DOHH2 (cell line): ENCODE data around the gene CASR.

Source experiments
- H3F3A ChIP-seq: fragments of 200-600 bp; sonication (generic), shearing (Covaris generic); 2 replicates; pipeline ENCODE4 v1.6.0; 2016; ENCODE audit warnings: antibody characterized with exemption, mild to moderate bottlenecking; ENCODE audit not compliant: control insufficient read depth, insufficient read depth
- H3K27ac ChIP-seq: fragments of 200-600 bp; sonication (generic); 2 replicates; pipeline ENCODE4 v1.5.1; 2014; ENCODE audit warnings: low read depth, mild to moderate bottlenecking, low read length, moderate library complexity
- H3K27me3 ChIP-seq: fragments of 200-600 bp; sonication (generic); 2 replicates; pipeline ENCODE4 v1.6.1; 2014; ENCODE audit warnings: mild to moderate bottlenecking, low read length, mixed read lengths; ENCODE audit not compliant: control insufficient read depth
- H3K36me3 ChIP-seq: fragments of 200-600 bp; sonication (generic); 2 replicates; pipeline ENCODE4 v1.6.1; 2014; ENCODE audit warnings: mild to moderate bottlenecking, low read length, moderate library complexity, mixed read lengths; ENCODE audit not compliant: control insufficient read depth
- H3K4me1 ChIP-seq: fragments of 200-600 bp; sonication (generic); 2 replicates; pipeline ENCODE4 v1.6.1; 2014; ENCODE audit warnings: mild to moderate bottlenecking, low read length, mixed read lengths; ENCODE audit not compliant: control insufficient read depth
- H3K4me2 ChIP-seq: fragments of 200-600 bp; sonication (generic); 2 replicates; pipeline ENCODE4 v1.6.0; 2014; ENCODE audit warnings: mild to moderate bottlenecking, low read length, moderate library complexity
- H3K4me3 ChIP-seq: fragments of 200-600 bp; sonication (generic); 2 replicates; pipeline ENCODE4 v1.5.1; 2014; ENCODE audit warnings: mild to moderate bottlenecking, low read length, mixed read lengths
- H3K79me2 ChIP-seq: fragments of 200-600 bp; sonication (generic); 2 replicates; pipeline ENCODE4 v1.6.1; 2014; ENCODE audit warnings: mild to moderate bottlenecking, low read length, mixed read lengths; ENCODE audit not compliant: control insufficient read depth
- H3K9me2 ChIP-seq: fragments of 200-600 bp; sonication (generic); replicated peaks from 2 replicates; pipeline ENCODE4 v1.6.1; 2014; ENCODE audit warnings: mild to moderate bottlenecking, low read length, mixed read lengths; ENCODE audit not compliant: control insufficient read depth
- H3K9me3 ChIP-seq: fragments of 200-600 bp; sonication (generic); 2 replicates; pipeline ENCODE4 v1.6.1; 2014; ENCODE audit warnings: antibody characterized with exemption, low read length, mixed read lengths; ENCODE audit not compliant: control insufficient read depth, insufficient read depth
- H4K20me1 ChIP-seq: fragments of 200-600 bp; sonication (generic); 2 replicates; pipeline ENCODE4 v1.6.0; 2014; ENCODE audit warnings: low read depth, mild to moderate bottlenecking, antibody characterized with exemption, low read length, moderate library complexity; ENCODE audit not compliant: control insufficient read depth, insufficient read depth
- CTCF ChIP-seq: fragments of 200-600 bp; sonication (generic); IDR thresholded peaks from one replicate; pipeline ENCODE4 v1.5.1; 2014; ENCODE audit warnings: antibody characterized with exemption, mild to moderate bottlenecking, low read depth, low read length; ENCODE audit not compliant: poor library complexity, severe bottlenecking
- EZH2phosphoT487 ChIP-seq: fragments of 200-600 bp; sonication (generic); IDR thresholded peaks from 2 replicates; pipeline ENCODE4 v1.6.1; 2017; ENCODE audit warnings: borderline replicate concordance, mild to moderate bottlenecking, antibody characterized with exemption, low read length, moderate library complexity, mixed read lengths

CASR gene

GRCh38 chr3:122263974-122264588 is 80.6 kb downstream of the CASR start:
- H3K4me3 ChIP-seq: no peak overlapping the region
- no peaks in the 10 kb centered on the region for H3K36me3 ChIP-seq
- H3K4me2 ChIP-seq: no peak overlapping the region
- H3K9me3 ChIP-seq: no peaks in the 10 kb centered on the region
- H4K20me1 ChIP-seq: no peaks in the 10 kb centered on the region
- H3K79me2 ChIP-seq: no peaks in the 10 kb centered on the region
- H3F3A ChIP-seq: no peaks in the 10 kb centered on the region
- no peaks in the 10 kb centered on the region for H3K4me1 ChIP-seq
- H3K27me3 ChIP-seq: peaks cover 28% of the 10 kb centered on the region
- H3K9me2 ChIP-seq: no peaks in the 10 kb centered on the region
- no peak for TF ChIP-seq CTCF
- H3K27ac ChIP-seq: no peak overlapping the region

- Histone ChIP-seq H3K9me2 (no peaks in the 10 kb centered on the region), H3K4me3 (no peak overlapping the region), H3K27ac (no peak overlapping the region), H3K79me2 (no peaks in the 10 kb centered on the region), H3K9me3 (no peaks in the 10 kb centered on the region), H3F3A (no peaks in the 10 kb centered on the region), H3K27me3 (peaks cover 21% of the 10 kb centered on the region), H3K4me1 (no peaks in the 10 kb centered on the region), H3K4me2 (no peak overlapping the region), H3K36me3 (no peaks in the 10 kb centered on the region), H4K20me1 (no peaks in the 10 kb centered on the region)
- no peak for TF ChIP-seq EZH2phosphoT487
- TF ChIP-seq CTCF: no peak
Observed at GRCh38 chr3:122265957-122266356, 82.5 kb downstream of the CASR start.

- Histone ChIP-seq H3K79me2 (no peaks in the 10 kb centered on the region), H3K4me2 (no peak overlapping the region), H3K4me1 (0 out of 2 replicates have a peak, but pooled peaks cover 3% of the 10 kb centered on the region), H3K9me2 (no peaks in the 10 kb centered on the region), H4K20me1 (no peaks in the 10 kb centered on the region), H3K4me3 (no peak overlapping the region), H3K9me3 (no peaks in the 10 kb centered on the region), H3K27me3 (peaks cover 7% of the 10 kb centered on the region; the same call in 1 of the 2 replicates), H3K36me3 (no peaks in the 10 kb centered on the region), H3K27ac (no peak overlapping the region), H3F3A (no peaks in the 10 kb centered on the region)
- TF ChIP-seq EZH2phosphoT487 (no peak), CTCF (no peak)
Observed at GRCh38 chr3:122268257-122269024, 85.0 kb downstream of the CASR start.
